PFSK-1 (cell line): ENCODE measurements around the gene FANCL.

Experiments
- FOXP2 ChIP-seq: optimal IDR thresholded peaks from 2 replicates; pipeline ENCODE3; 2011; ENCODE audit warnings: borderline replicate concordance, control low read depth, inconsistent platforms; ENCODE audit not compliant: insufficient read depth; ENCODE audit errors: extremely low read length, extremely low read depth
- POLR2AphosphoS5 ChIP-seq: IDR thresholded peaks from 2 replicates; pipeline ENCODE4 v1.6.1; 2012; ENCODE audit warnings: low read depth, mild to moderate bottlenecking, control low read depth, low read length, moderate library complexity
- SIN3A ChIP-seq: IDR thresholded peaks from 2 replicates; pipeline ENCODE4 v1.6.1; 2012; ENCODE audit warnings: mild to moderate bottlenecking, low read length, moderate library complexity, borderline replicate concordance; ENCODE audit not compliant: insufficient read depth
- TAF1 ChIP-seq: IDR thresholded peaks from 2 replicates; pipeline ENCODE4 v1.6.1; 2012; ENCODE audit warnings: low read length, control low read depth, borderline replicate concordance; ENCODE audit not compliant: insufficient read depth
- TF ChIP-seq, protein P1 (sequence below), 2 experiments: IDR thresholded peaks; 2 replicates each; pipeline versions ENCODE4 v1.6.1 to v1.8.0; 2011 to 2012; ENCODE audit warnings: low read depth in 2 of 2, low read length in 2 of 2, control low read depth in 1 of 2, inconsistent platforms in 1 of 2, mild to moderate bottlenecking in 1 of 2, moderate library complexity in 1 of 2; ENCODE audit not compliant: insufficient read depth in 1 of 2

The FANCL gene

DNA sequence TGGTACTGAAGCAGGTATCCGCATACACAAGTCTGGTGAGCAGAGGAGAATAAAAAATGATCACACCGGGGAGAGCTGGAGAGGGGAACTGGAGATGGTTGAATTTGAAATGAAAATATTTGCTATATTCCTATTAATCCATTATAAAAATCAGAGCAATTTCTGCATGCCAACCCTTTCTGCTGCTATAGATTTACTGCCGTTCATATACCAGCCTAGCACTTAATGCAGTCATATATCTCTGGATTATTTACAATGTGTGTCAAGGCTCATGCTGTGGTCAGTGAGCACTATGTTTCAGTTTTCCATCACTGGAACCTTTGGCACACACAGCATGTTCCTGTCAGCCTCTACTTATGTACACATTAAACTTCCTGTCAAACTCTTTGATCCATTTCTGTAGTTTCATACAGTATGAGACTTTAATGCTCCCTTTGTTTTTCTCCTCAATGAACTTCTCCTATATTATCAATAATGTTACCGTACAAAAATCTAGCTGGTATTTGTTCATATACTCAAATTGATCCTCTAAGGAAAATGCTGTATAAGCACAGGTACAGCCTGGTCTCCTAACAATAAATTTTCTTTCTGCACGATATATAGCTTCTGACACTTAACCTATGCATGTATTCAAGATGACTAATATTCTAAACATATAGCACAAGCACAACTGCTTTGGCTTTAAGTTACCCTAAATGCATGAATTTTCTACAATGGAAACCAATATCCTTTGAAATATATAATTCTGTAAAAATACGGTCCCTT is 36.7 kb downstream of the FANCL start:
- no peak for TF ChIP-seq POLR2AphosphoS5

DNA sequence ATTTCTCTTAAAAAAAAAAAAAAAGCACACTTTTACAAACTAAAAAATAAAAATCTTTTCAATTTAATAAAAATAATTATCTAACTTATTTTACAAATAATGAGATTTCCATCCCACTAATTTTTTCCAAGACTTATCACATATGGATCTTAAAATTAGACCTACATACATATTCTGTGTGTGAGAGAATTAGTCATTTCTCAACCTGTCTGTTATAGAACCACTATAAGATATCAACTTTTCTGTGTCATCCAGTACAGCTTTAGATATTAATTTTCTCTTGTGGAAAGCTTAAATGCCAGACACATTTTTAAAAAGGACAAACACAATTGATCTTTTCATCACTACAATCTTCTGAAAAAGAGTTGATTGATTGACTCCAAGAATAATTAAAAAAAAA is 38.1 kb downstream of the FANCL start:
- no peak for TF ChIP-seq SIN3A
- TF ChIP-seq POLR2AphosphoS5 = no peak
- TF ChIP-seq, protein P1, sequence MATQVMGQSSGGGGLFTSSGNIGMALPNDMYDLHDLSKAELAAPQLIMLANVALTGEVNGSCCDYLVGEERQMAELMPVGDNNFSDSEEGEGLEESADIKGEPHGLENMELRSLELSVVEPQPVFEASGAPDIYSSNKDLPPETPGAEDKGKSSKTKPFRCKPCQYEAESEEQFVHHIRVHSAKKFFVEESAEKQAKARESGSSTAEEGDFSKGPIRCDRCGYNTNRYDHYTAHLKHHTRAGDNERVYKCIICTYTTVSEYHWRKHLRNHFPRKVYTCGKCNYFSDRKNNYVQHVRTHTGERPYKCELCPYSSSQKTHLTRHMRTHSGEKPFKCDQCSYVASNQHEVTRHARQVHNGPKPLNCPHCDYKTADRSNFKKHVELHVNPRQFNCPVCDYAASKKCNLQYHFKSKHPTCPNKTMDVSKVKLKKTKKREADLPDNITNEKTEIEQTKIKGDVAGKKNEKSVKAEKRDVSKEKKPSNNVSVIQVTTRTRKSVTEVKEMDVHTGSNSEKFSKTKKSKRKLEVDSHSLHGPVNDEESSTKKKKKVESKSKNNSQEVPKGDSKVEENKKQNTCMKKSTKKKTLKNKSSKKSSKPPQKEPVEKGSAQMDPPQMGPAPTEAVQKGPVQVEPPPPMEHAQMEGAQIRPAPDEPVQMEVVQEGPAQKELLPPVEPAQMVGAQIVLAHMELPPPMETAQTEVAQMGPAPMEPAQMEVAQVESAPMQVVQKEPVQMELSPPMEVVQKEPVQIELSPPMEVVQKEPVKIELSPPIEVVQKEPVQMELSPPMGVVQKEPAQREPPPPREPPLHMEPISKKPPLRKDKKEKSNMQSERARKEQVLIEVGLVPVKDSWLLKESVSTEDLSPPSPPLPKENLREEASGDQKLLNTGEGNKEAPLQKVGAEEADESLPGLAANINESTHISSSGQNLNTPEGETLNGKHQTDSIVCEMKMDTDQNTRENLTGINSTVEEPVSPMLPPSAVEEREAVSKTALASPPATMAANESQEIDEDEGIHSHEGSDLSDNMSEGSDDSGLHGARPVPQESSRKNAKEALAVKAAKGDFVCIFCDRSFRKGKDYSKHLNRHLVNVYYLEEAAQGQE (IDR thresholded peaks at IDR 0.05; ENCODE audit: insufficient read depth in 1 of 2, low read depth in 2 of 2, low read length in 2 of 2) = no peak
- TF ChIP-seq TAF1 = no peak
- no peak for TF ChIP-seq FOXP2

DNA sequence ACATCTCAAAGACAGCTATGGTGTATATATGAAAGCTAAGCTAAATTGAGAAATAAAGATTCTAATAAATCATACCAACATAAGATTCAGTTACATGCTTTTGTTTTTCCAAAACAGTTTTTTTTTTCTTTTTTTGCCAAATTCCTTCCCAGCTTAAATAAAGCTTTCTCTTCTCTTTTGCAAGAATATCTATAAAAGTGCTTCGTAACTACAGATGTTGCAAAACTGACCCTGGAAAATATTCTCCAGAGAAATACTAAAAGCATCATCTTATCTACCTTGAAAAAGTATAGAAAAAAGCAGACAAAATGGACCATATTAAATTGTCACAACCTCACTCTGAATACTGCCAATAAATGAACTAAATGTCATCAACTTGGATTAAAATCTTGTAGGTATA is 38.7 kb downstream of the FANCL start:
- TF ChIP-seq, protein P1 (IDR thresholded peaks at IDR 0.05; ENCODE audit: insufficient read depth in 1 of 2, low read depth in 2 of 2, low read length in 2 of 2) = no peak
- no peak for TF ChIP-seq SIN3A
- TF ChIP-seq POLR2AphosphoS5 = no peak
- no peak for TF ChIP-seq FOXP2
- TF ChIP-seq TAF1 = no peak

DNA sequence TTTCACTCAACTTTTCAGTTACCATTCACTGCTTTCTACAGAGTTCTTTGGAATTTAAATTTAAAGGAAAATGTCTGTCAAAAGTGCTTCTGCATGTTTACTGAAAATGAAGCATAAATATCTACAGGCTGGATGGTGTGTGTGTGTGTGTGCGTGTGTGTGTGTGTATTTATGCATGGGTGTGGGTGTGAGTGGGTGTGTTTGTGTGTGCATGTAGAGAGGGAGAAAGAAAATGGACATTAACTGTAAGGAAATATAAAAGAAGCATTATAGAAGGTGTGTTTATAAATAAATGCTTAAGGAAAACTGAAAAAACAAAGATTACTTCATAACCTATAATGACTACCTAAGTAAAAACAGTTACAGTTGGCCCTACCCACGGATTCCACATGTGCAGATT is 43.2 kb downstream of the FANCL start:
- no peak for TF ChIP-seq FOXP2
- TF ChIP-seq, protein P1 (IDR thresholded peaks at IDR 0.05; ENCODE audit: insufficient read depth in 1 of 2, low read depth in 2 of 2, low read length in 2 of 2) = no peak
- no peak for TF ChIP-seq TAF1
- TF ChIP-seq POLR2AphosphoS5 = no peak
- TF ChIP-seq SIN3A = no peak

DNA sequence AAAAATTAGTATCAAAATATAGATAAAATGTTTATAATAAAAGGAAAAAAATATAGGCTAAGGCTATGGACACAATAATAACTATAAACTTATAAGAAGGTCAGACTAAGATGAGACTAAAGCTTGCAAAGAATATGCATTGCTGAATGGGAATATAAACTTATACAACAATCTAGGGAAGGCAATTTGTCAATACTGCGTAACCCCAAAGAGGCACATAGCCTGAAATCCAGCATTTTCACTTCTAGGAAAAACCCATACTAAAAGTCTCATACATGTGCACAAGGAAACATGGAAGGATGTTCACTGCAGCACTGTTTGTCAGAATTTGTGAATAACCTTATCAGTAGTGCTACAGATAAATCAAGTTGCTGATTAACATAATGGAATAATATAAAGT is 45.5 kb downstream of the FANCL start:
- TF ChIP-seq FOXP2 = no peak

DNA sequence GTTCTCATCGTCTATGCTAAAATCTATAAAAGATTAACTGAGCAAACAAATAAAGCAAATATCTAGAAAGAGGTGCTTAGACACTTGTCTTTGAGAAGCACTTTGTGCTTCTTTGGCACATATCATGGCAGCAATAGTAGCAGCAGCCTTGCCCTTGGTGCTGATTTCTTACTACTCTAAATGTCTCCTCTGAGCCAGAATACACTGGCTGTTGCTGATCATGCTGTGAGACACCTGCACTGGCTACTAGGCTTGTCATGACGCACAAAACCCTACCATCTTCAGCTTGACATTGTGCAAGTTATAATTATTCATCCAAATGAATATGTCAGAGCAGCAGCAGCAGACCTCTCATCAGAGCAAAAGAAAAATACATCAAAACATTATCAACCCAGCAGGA is 46.7 kb downstream of the FANCL start:
- no peak for TF ChIP-seq TAF1
- TF ChIP-seq, protein P1 (IDR thresholded peaks at IDR 0.05; ENCODE audit: insufficient read depth in 1 of 2, low read depth in 2 of 2, low read length in 2 of 2) = peak in 1 of 2 experiments; percentile 51; a peak in 1 of 4 replicates
